ENCODE measurements around the gene ADCK1. TPM values are rescaled to one million over a fixed set of nuclear protein-coding genes. Genes with fewer than 3 reads are reported as not detected.

The ADCK1 gene
- polyA plus RNA-seq, 3 donors, result 3.7 to 33.0 (median 5.4) TPM

GRCh38 chr14:77936138-77936639 is 136.3 kb downstream of the ADCK1 start:
- TF ChIP-seq CTCF (IDR thresholded peaks at IDR 0.05), result no peak
- H3K27me3 Mint-ChIP-seq (ENCODE audit: low read depth in 3 of 3), result peaks cover 0 to 1% (median 0%) of the 10 kb centered on the region in 3 donors
- H3K4me1 ChIP-seq (ENCODE audit: control insufficient read depth in 1 of 2, insufficient read depth in 2 of 2, low read length in 2 of 2), result no peaks in the 10 kb centered on the region
- intact Hi-C loops (cut with micrococcal nuclease), result no loop called here
- no CpG with 5 or more reads among the region's 4 CpGs for WGBS (ENCODE audit: insufficient coverage)
- no peaks in the 10 kb centered on the region for H4K20me1 ChIP-seq (ENCODE audit: insufficient read depth, low read length)
- peaks cover 21 to 43% (median 39%) of the 10 kb centered on the region in 7 donors for H3K9me3 Mint-ChIP-seq
- H3K4me2 ChIP-seq (replicated peaks; ENCODE audit: extremely low read depth, low read length, poor library complexity, severe bottlenecking), result no peak overlapping the region
- H3K27ac Mint-ChIP-seq, result peak overlapping the region in 1 of 7 donors; percentile 64
- H3K4me1 Mint-ChIP-seq, result no peaks in the 10 kb centered on the region
- no peak overlapping the region for H2AFZ ChIP-seq (ENCODE audit: insufficient read depth, low read depth, low read length, poor library complexity, severe bottlenecking)
- no peak overlapping the region for H3K4me3 ChIP-seq (replicated peaks in 1 of 3; ENCODE audit: low read depth in 2 of 3, low read length in 3 of 3)
- no peak overlapping the region for H3K9ac ChIP-seq (ENCODE audit: insufficient read depth, low read length, poor library complexity, severe bottlenecking)
- no peaks in the 10 kb centered on the region for H3K79me2 ChIP-seq (ENCODE audit: insufficient read depth, low read length)
- no peak overlapping the region for H3K27ac ChIP-seq (ENCODE audit: low read depth in 1 of 2, low read length in 2 of 2)
- no peaks in the 10 kb centered on the region for H3K27me3 ChIP-seq (ENCODE audit: control insufficient read depth in 2 of 2, insufficient read depth in 2 of 2, low read length in 2 of 2)
- DNase-seq, result no peak
- H3K4me3 Mint-ChIP-seq, result no peak overlapping the region
- peaks cover 36 to 49% of the 10 kb centered on the region in 2 donors for H3K36me3 Mint-ChIP-seq
- H3K36me3 ChIP-seq (replicated peaks in 1 of 2; ENCODE audit: control insufficient read depth in 1 of 2, insufficient read depth in 2 of 2, low read length in 2 of 2), result peaks cover 15 to 41% of the 10 kb centered on the region in 2 donors
- peaks cover 18 to 36% of the 10 kb centered on the region in 2 donors for H3K9me3 ChIP-seq (replicated peaks in 1 of 2; ENCODE audit: control insufficient read depth in 1 of 2, insufficient read depth in 1 of 2, low read length in 2 of 2)

GRCh38 chr14:77947372-77947771 is 147.5 kb downstream of the ADCK1 start:
- H3K9me3 ChIP-seq (replicated peaks in 1 of 2; ENCODE audit: control insufficient read depth in 1 of 2, insufficient read depth in 1 of 2, low read length in 2 of 2), result peaks cover 11 to 21% of the 10 kb centered on the region in 2 donors
- intact Hi-C loops (cut with micrococcal nuclease), result no loop called here
- H3K79me2 ChIP-seq (ENCODE audit: insufficient read depth, low read length), result no peaks in the 10 kb centered on the region
- Mint-ChIP-seq H3K36me3 (no peaks in the 10 kb centered on the region), H3K27ac (no peak overlapping the region), H3K9me3 (peaks cover 17 to 45% (median 25%) of the 10 kb centered on the region in 7 donors), H3K4me1 (no peaks in the 10 kb centered on the region), H3K4me3 (no peak overlapping the region), H3K27me3 (ENCODE audit: low read depth in 3 of 3) (peaks cover 0 to 4% (median 0%) of the 10 kb centered on the region in 3 donors)
- H3K4me3 ChIP-seq (replicated peaks in 1 of 3; ENCODE audit: low read depth in 2 of 3, low read length in 3 of 3), result no peak overlapping the region
- H3K4me1 ChIP-seq (ENCODE audit: control insufficient read depth in 1 of 2, insufficient read depth in 2 of 2, low read length in 2 of 2), result no peaks in the 10 kb centered on the region
- no peak for DNase-seq
- 100% methylated on average over 1 of the region's 4 CpGs for WGBS (ENCODE audit: insufficient coverage)
- no peak for TF ChIP-seq CTCF (IDR thresholded peaks at IDR 0.05)
- no peak overlapping the region for H3K4me2 ChIP-seq (replicated peaks; ENCODE audit: extremely low read depth, low read length, poor library complexity, severe bottlenecking)
- no peak overlapping the region for H3K27ac ChIP-seq (ENCODE audit: low read depth in 1 of 2, low read length in 2 of 2)
- peaks cover 0 to 2% of the 10 kb centered on the region in 2 donors for H3K27me3 ChIP-seq (ENCODE audit: control insufficient read depth in 2 of 2, insufficient read depth in 2 of 2, low read length in 2 of 2)
- H2AFZ ChIP-seq (ENCODE audit: insufficient read depth, low read depth, low read length, poor library complexity, severe bottlenecking), result no peak overlapping the region
- no peaks in the 10 kb centered on the region for H3K36me3 ChIP-seq (replicated peaks in 1 of 2; ENCODE audit: control insufficient read depth in 1 of 2, insufficient read depth in 2 of 2, low read length in 2 of 2)
- H3K9ac ChIP-seq (ENCODE audit: insufficient read depth, low read length, poor library complexity, severe bottlenecking), result no peak overlapping the region
- H4K20me1 ChIP-seq (ENCODE audit: insufficient read depth, low read length), result no peaks in the 10 kb centered on the region
